Nephron progenitor cell (in vitro differentiated cells): ENCODE data around the gene MAP2K5.

Experiments used
- DNase-seq: peaks from one replicate; pipeline ENCODE4 v3.0.0; 2021
- H3K27ac Mint-ChIP-seq: 2 replicates; pipeline ENCODE4 v1.8.0; 2021; ENCODE audit warnings: mild to moderate bottlenecking, moderate library complexity, mixed read lengths
- H3K27me3 Mint-ChIP-seq: 2 replicates; pipeline ENCODE4 v1.8.0; 2021; ENCODE audit warnings: mild to moderate bottlenecking, low read depth, mixed read lengths; ENCODE audit not compliant: poor library complexity
- H3K36me3 Mint-ChIP-seq: 2 replicates; pipeline ENCODE4 v1.8.0; 2021; ENCODE audit warnings: low read depth, mixed read lengths
- H3K4me1 Mint-ChIP-seq: 2 replicates; pipeline ENCODE4 v1.8.0; 2021; ENCODE audit warnings: mixed read lengths
- H3K4me3 Mint-ChIP-seq: 2 replicates; pipeline ENCODE4 v1.8.0; 2021; ENCODE audit warnings: mild to moderate bottlenecking, moderate library complexity, mixed read lengths
- H3K9me3 Mint-ChIP-seq: 2 replicates; pipeline ENCODE4 v1.8.0; 2021; ENCODE audit warnings: mild to moderate bottlenecking, moderate library complexity, mixed read lengths
- CTCF ChIP-seq: fragments of 200-600 bp; sonication (generic); IDR thresholded peaks from 2 replicates; pipeline ENCODE4 v1.5.0; 2021; ENCODE audit warnings: antibody characterized with exemption

MAP2K5 gene

GRCh38 chr15:67542420-67543347 is at the start of gene MAP2K5:
MAP2K5 (plus strand) TSS chr15:67542703; CDS start chr15:67543336, 633 bp downstream.
- peaks cover 19% of the 10 kb centered on the region for H3K9me3 Mint-ChIP-seq
- DNase-seq = peak; percentile 83

GRCh38 chr15:67495585-67495984 is 46.9 kb upstream of the MAP2K5 start:
- Mint-ChIP-seq H3K9me3 (peaks cover 8% of the 10 kb centered on the region), H3K36me3 (peaks cover 15% of the 10 kb centered on the region), H3K27ac (no peak overlapping the region), H3K4me1 (no peaks in the 10 kb centered on the region), H3K27me3 (peaks cover 20% of the 10 kb centered on the region), H3K4me3 (no peak overlapping the region)
- TF ChIP-seq CTCF = no peak
- DNase-seq = no peak

More at GRCh38 chr15:67542420-67543347, at the start of gene MAP2K5:
- Mint-ChIP-seq H3K27ac (peak within 1 kb of the TSS; percentile 95), H3K27me3 (peaks cover 7% of the 10 kb centered on the region), H3K4me3 (peak within 1 kb of the TSS; percentile 98), H3K4me1 (peaks cover 54% of the 10 kb centered on the region), H3K36me3 (peaks cover 40% of the 10 kb centered on the region)
- no peak for TF ChIP-seq CTCF

GRCh38 chr15:67501177-67501835 is 41.2 kb upstream of the MAP2K5 start:
- peaks cover 6% of the 10 kb centered on the region for H3K9me3 Mint-ChIP-seq

GRCh38 chr15:67501836-67502461 is 40.6 kb upstream of the MAP2K5 start:
- H3K4me1 Mint-ChIP-seq = peaks cover 20% of the 10 kb centered on the region
- H3K36me3 Mint-ChIP-seq = peaks cover 11% of the 10 kb centered on the region
- no peak for DNase-seq
- H3K27ac Mint-ChIP-seq = no peak overlapping the region
- H3K4me3 Mint-ChIP-seq = no peak overlapping the region
- peaks cover 18% of the 10 kb centered on the region for H3K27me3 Mint-ChIP-seq
- peaks cover 4% of the 10 kb centered on the region for H3K9me3 Mint-ChIP-seq
- TF ChIP-seq CTCF = no peak

More at GRCh38 chr15:67501177-67501835, 41.2 kb upstream of the MAP2K5 start:
- Mint-ChIP-seq H3K4me3 (no peak overlapping the region), H3K4me1 (peaks cover 20% of the 10 kb centered on the region), H3K27ac (no peak overlapping the region), H3K36me3 (peaks cover 13% of the 10 kb centered on the region), H3K27me3 (peaks cover 18% of the 10 kb centered on the region)
- no peak for TF ChIP-seq CTCF
- no peak for DNase-seq

- peaks cover 17% of the 10 kb centered on the region for H3K27me3 Mint-ChIP-seq
- H3K27ac Mint-ChIP-seq = no peak overlapping the region
- H3K4me1 Mint-ChIP-seq = peaks cover 20% of the 10 kb centered on the region
- no peak for TF ChIP-seq CTCF
- no peak overlapping the region for H3K4me3 Mint-ChIP-seq
- H3K9me3 Mint-ChIP-seq = no peaks in the 10 kb centered on the region
- DNase-seq = no peak
- H3K36me3 Mint-ChIP-seq = no peaks in the 10 kb centered on the region
These were observed 38.4 kb upstream of the MAP2K5 start for GRCh38 chr15:67504056-67504455.
